ENCODE results near the gene RHCG. TPM values are rescaled to one million over a fixed set of nuclear protein-coding genes. Genes with fewer than 3 reads are reported as not detected.

Gene RHCG
- total and polyA plus RNA-seq, 2 donors, result 0.13 to 0.16 TPM

GRCh38 chr15:89452330-89452836, 44.0 kb downstream of the RHCG start:
- no peaks in the 10 kb centered on the region for H3K36me3 ChIP-seq (ENCODE audit: insufficient read depth)
- DNase-seq (ENCODE audit: extremely low spot score), result no peak
- WGBS, result 77% methylated on average over 8 of the region's 8 CpGs
- H3K4me1 ChIP-seq (ENCODE audit: insufficient read depth), result no peaks in the 10 kb centered on the region
- H3K4me3 ChIP-seq (ENCODE audit: low read depth, low read length), result no peak overlapping the region
- no peak overlapping the region for H3K27ac ChIP-seq (ENCODE audit: low read depth)

- no peak overlapping the region for H3K4me3 ChIP-seq (ENCODE audit: low read depth, low read length)
- WGBS, result 51% methylated on average over 1 of the region's 1 CpG
- no peak for DNase-seq (ENCODE audit: extremely low spot score)
- H3K36me3 ChIP-seq (ENCODE audit: insufficient read depth), result no peaks in the 10 kb centered on the region
- H3K27ac ChIP-seq (ENCODE audit: low read depth), result no peak overlapping the region
- no peaks in the 10 kb centered on the region for H3K4me1 ChIP-seq (ENCODE audit: insufficient read depth)
Observed at GRCh38 chr15:89451846-89452245, 44.5 kb downstream of the RHCG start.

GRCh38 chr15:89450076-89451006, 46.0 kb downstream of the RHCG start:
- Histone ChIP-seq H3K4me1 (ENCODE audit: insufficient read depth) (no peaks in the 10 kb centered on the region), H3K4me3 (ENCODE audit: low read depth, low read length) (no peak overlapping the region), H3K36me3 (ENCODE audit: insufficient read depth) (no peaks in the 10 kb centered on the region), H3K27ac (ENCODE audit: low read depth) (no peak overlapping the region)
- 34% methylated on average over 11 of the region's 11 CpGs for WGBS
- DNase-seq (ENCODE audit: extremely low spot score), result no peak

GRCh38 chr15:89448825-89449224, 47.6 kb downstream of the RHCG start:
- H3K4me3 ChIP-seq (ENCODE audit: low read depth, low read length), result no peak overlapping the region
- no peak for DNase-seq (ENCODE audit: extremely low spot score)
- H3K4me1 ChIP-seq (ENCODE audit: insufficient read depth), result no peaks in the 10 kb centered on the region
- WGBS, result 14% methylated on average over 11 of the region's 11 CpGs
- no peak overlapping the region for H3K27ac ChIP-seq (ENCODE audit: low read depth)
- H3K36me3 ChIP-seq (ENCODE audit: insufficient read depth), result no peaks in the 10 kb centered on the region

- no peak for DNase-seq (ENCODE audit: extremely low spot score)
- 85% methylated on average over 8 of the region's 8 CpGs for WGBS
- no peaks in the 10 kb centered on the region for H3K4me1 ChIP-seq (ENCODE audit: insufficient read depth)
- no peak overlapping the region for H3K27ac ChIP-seq (ENCODE audit: low read depth)
- no peaks in the 10 kb centered on the region for H3K36me3 ChIP-seq (ENCODE audit: insufficient read depth)
- H3K4me3 ChIP-seq (ENCODE audit: low read depth, low read length), result no peak overlapping the region
Observed at GRCh38 chr15:89447676-89448075, 48.7 kb downstream of the RHCG start.

- 84% methylated on average over 9 of the region's 9 CpGs for WGBS
- H3K36me3 ChIP-seq (ENCODE audit: insufficient read depth), result no peaks in the 10 kb centered on the region
- H3K4me1 ChIP-seq (ENCODE audit: insufficient read depth), result no peaks in the 10 kb centered on the region
- H3K27ac ChIP-seq (ENCODE audit: low read depth), result no peak overlapping the region
- DNase-seq (ENCODE audit: extremely low spot score), result no peak
- no peak overlapping the region for H3K4me3 ChIP-seq (ENCODE audit: low read depth, low read length)
Observed at GRCh38 chr15:89446255-89446891, 50.0 kb downstream of the RHCG start.

GRCh38 chr15:89445518-89445917, 50.9 kb downstream of the RHCG start:
- 85% methylated on average over 1 of the region's 1 CpG for WGBS
- no peak for DNase-seq (ENCODE audit: extremely low spot score)
- Histone ChIP-seq H3K36me3 (ENCODE audit: insufficient read depth) (no peaks in the 10 kb centered on the region), H3K4me3 (ENCODE audit: low read depth, low read length) (no peak overlapping the region), H3K27ac (ENCODE audit: low read depth) (no peak overlapping the region), H3K4me1 (ENCODE audit: insufficient read depth) (no peaks in the 10 kb centered on the region)

GRCh38 chr15:89444241-89445225, 51.9 kb downstream of the RHCG start:
- H3K27ac ChIP-seq (ENCODE audit: low read depth), result no peak overlapping the region
- H3K4me1 ChIP-seq (ENCODE audit: insufficient read depth), result no peaks in the 10 kb centered on the region
- no peak overlapping the region for H3K4me3 ChIP-seq (ENCODE audit: low read depth, low read length)
- no peaks in the 10 kb centered on the region for H3K36me3 ChIP-seq (ENCODE audit: insufficient read depth)
- WGBS, result 37% methylated on average over 17 of the region's 17 CpGs
- no peak for DNase-seq (ENCODE audit: extremely low spot score)

- Histone ChIP-seq H3K36me3 (ENCODE audit: insufficient read depth) (no peaks in the 10 kb centered on the region), H3K4me3 (ENCODE audit: low read depth, low read length) (no peak overlapping the region), H3K4me1 (ENCODE audit: insufficient read depth) (no peaks in the 10 kb centered on the region), H3K27ac (ENCODE audit: low read depth) (no peak overlapping the region)
- 39% methylated on average over 3 of the region's 3 CpGs for WGBS
- no peak for DNase-seq (ENCODE audit: extremely low spot score)
Observed at GRCh38 chr15:89443581-89443980, 52.8 kb downstream of the RHCG start.

GRCh38 chr15:89442671-89443307, 53.6 kb downstream of the RHCG start:
- WGBS, result 54% methylated on average over 19 of the region's 19 CpGs
- Histone ChIP-seq H3K4me3 (ENCODE audit: low read depth, low read length) (no peak overlapping the region), H3K27ac (ENCODE audit: low read depth) (no peak overlapping the region), H3K36me3 (ENCODE audit: insufficient read depth) (no peaks in the 10 kb centered on the region), H3K4me1 (ENCODE audit: insufficient read depth) (no peaks in the 10 kb centered on the region)
- no peak for DNase-seq (ENCODE audit: extremely low spot score)

GRCh38 chr15:89442155-89442554, 54.2 kb downstream of the RHCG start:
- WGBS, result 83% methylated on average over 10 of the region's 10 CpGs
- DNase-seq (ENCODE audit: extremely low spot score), result no peak
- Histone ChIP-seq H3K4me3 (ENCODE audit: low read depth, low read length) (no peak overlapping the region), H3K4me1 (ENCODE audit: insufficient read depth) (no peaks in the 10 kb centered on the region), H3K27ac (ENCODE audit: low read depth) (no peak overlapping the region), H3K36me3 (ENCODE audit: insufficient read depth) (no peaks in the 10 kb centered on the region)

GRCh38 chr15:89441295-89441812, 55.0 kb downstream of the RHCG start:
- H3K4me3 ChIP-seq (ENCODE audit: low read depth, low read length), result no peak overlapping the region
- 40% methylated on average over 3 of the region's 3 CpGs for WGBS
- H3K4me1 ChIP-seq (ENCODE audit: insufficient read depth), result no peaks in the 10 kb centered on the region
- H3K27ac ChIP-seq (ENCODE audit: low read depth), result no peak overlapping the region
- DNase-seq (ENCODE audit: extremely low spot score), result no peak
- no peaks in the 10 kb centered on the region for H3K36me3 ChIP-seq (ENCODE audit: insufficient read depth)

- DNase-seq (ENCODE audit: extremely low spot score), result no peak
- Histone ChIP-seq H3K4me1 (ENCODE audit: insufficient read depth) (no peaks in the 10 kb centered on the region), H3K27ac (ENCODE audit: low read depth) (no peak overlapping the region), H3K4me3 (ENCODE audit: low read depth, low read length) (no peak overlapping the region), H3K36me3 (ENCODE audit: insufficient read depth) (no peaks in the 10 kb centered on the region)
- WGBS, result 82% methylated on average over 9 of the region's 9 CpGs
Observed at GRCh38 chr15:89439764-89440163, 56.6 kb downstream of the RHCG start.

Data from urinary bladder (tissue), 4 donors.